Adrenal gland (tissue), 5 donors: ENCODE results near the gene FGD5.

ENCODE experiments used
- POLR2A ChIP-seq, 2 donors: fragments of 450-650 bp; IDR thresholded peaks; one replicate each; pipeline ENCODE4 v1.6.1; 2017; ENCODE audit warnings: antibody characterized with exemption in 2 of 2, mild to moderate bottlenecking in 2 of 2, moderate library complexity in 1 of 2
- TF ChIP-seq, protein P1 (sequence below), 6 experiments: fragments of 450-650 bp in 4 of 6; fragments of 200-600 bp in 2 of 6; sonication (generic) in 1 of 6; IDR thresholded peaks; 1 replicate in 5 of 6; 2 replicates in 1 of 6; pipeline versions ENCODE4 v1.5.1 to v1.8.0; 2016 to 2021; ENCODE audit warnings: antibody characterized with exemption in 6 of 6, mild to moderate bottlenecking in 2 of 6, moderate library complexity in 1 of 6
- donor health status: DM: no; HTN: no; CAD: no.

DNA sequence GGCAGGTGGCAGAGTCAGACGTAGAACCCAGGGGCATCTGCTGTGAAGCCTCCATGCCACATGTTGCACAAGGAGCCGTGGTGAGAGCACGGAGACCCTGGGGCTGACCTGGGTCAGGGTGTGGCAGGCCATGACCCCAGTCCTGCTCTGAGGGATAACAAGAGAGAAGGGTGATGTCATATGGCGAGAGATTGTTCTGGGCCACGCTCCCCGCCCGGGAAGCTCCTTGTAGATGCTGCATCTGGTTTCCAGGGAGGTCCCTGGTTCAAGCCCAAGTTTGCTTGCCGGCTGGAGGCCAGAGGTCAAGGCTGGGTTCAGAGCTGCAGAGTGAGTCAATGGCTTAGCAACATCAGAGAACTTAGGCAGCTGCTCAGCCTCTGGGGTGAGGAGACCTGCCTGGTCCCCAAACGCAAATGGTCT lies 17.3 kb downstream of the FGD5 start:
- TF ChIP-seq, protein P1, sequence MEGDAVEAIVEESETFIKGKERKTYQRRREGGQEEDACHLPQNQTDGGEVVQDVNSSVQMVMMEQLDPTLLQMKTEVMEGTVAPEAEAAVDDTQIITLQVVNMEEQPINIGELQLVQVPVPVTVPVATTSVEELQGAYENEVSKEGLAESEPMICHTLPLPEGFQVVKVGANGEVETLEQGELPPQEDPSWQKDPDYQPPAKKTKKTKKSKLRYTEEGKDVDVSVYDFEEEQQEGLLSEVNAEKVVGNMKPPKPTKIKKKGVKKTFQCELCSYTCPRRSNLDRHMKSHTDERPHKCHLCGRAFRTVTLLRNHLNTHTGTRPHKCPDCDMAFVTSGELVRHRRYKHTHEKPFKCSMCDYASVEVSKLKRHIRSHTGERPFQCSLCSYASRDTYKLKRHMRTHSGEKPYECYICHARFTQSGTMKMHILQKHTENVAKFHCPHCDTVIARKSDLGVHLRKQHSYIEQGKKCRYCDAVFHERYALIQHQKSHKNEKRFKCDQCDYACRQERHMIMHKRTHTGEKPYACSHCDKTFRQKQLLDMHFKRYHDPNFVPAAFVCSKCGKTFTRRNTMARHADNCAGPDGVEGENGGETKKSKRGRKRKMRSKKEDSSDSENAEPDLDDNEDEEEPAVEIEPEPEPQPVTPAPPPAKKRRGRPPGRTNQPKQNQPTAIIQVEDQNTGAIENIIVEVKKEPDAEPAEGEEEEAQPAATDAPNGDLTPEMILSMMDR (IDR thresholded peaks at IDR 0.05) = no peak
- no peak for TF ChIP-seq POLR2A (IDR thresholded peaks at IDR 0.05)
